ENCODE data around the gene GLP2R.

GRCh38 chr17:9845306-9845705 lies 19.6 kb downstream of the GLP2R start:
- TF ChIP-seq CTCF (IDR thresholded peaks at IDR 0.05), result no peak
- no peak for TF ChIP-seq POLR2AphosphoS5 (IDR thresholded peaks at IDR 0.05; ENCODE audit: low read depth, low read length)

Measured in Panc1 (cell line).